AG20443 (cell line): ENCODE data around the gene PSME2.
A peak's percentile ranks its signal among the peaks of the same experiment; 100 is the strongest.

Experiments
- DNase-seq: peaks from one replicate; pipeline ENCODE4 v3.0.0; 2012; ENCODE audit warnings: low spot score, mixed read lengths

The PSME2 gene

GRCh38 chr14:24135834-24136683 lies 10.4 kb downstream of the PSME2 start, which contains the start of gene PSME1:
Gene PSME1 (plus strand): TSS chr14:24136194. CDS start chr14:24136263, 69 bp downstream.
- DNase-seq: peak; percentile 97

DNA sequence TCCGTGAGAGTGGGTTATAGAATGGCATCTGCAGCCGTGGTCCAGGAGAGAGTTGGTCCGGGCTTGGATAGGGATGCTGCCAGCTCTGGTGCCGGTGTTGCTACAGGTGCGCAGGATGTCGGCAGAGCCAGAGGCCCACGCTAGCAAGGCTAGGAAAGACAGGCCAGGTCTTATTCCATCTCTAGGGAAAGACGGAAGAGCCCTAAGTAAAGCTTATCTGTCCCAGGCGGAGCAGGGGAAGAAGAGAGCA lies 10.9 kb downstream of the PSME2 start:
- no peak for DNase-seq

DNA sequence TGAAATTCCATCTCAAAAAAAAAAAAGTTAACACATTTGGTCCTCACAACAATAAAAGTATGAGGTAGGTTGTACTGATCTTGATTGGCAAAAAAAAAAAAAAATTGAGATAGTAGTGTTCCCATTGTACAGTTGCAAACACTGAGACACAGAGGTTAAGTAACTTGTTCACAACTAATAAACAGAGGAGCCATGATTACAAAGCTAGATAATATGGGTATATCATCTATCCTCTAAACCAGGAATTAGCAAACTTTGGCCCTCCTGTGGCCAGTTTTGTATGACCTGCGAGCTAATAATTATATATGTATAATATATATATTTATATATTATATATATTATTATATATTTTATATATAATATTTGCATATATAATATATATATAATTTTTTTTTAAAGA lies 12.7 kb downstream of the PSME2 start:
- DNase-seq: no peak

- no peak for DNase-seq
Measured at GRCh38 chr14:24132976-24133375, 13.4 kb downstream of the PSME2 start.

DNA sequence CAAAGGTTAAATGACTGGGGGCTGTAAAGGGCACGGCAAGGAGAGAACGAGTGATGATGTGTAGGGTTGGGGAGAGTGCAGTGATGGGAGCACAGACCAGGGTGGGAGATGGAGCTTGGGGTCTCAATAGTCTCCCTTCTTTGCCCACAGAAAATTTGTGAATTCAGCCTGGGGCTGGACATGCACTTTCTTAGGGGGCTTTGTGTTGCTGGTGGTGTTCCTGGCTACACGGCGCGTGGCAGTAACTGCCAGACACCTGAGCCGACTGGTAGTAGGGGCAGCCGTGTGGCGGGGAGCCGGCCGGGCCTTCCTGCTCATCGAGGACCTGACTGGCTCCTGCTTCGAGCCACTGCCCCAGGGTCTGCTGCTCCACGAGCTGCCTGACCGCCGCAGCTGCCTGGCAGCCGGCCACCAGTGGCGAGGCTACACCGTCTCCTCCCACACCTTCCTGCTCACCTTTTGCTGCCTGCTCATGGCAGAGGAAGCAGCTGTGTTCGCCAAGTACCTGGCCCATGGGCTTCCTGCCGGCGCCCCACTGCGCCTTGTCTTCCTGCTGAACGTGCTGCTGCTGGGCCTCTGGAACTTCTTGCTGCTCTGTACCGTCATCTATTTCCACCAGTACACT lies 14.2 kb downstream of the PSME2 start:
- DNase-seq: no peak

DNA sequence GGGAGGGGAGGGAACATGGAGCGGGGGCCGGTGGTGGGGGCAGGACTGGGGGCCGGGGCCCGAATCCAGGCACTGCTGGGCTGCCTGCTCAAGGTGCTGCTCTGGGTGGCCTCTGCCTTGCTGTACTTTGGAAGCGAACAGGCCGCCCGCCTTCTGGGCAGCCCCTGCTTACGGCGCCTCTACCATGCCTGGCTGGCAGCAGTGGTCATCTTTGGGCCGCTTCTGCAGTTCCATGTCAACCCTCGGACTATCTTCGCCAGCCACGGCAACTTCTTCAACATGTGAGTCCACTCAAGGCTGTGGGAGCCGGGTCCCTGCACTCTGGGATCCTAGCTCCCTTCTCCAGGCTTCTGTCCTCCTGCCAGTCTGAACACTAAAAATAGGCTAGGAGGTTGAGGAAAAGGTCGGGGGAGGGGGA lies 14.9 kb downstream of the PSME2 start:
- DNase-seq: no peak

DNA sequence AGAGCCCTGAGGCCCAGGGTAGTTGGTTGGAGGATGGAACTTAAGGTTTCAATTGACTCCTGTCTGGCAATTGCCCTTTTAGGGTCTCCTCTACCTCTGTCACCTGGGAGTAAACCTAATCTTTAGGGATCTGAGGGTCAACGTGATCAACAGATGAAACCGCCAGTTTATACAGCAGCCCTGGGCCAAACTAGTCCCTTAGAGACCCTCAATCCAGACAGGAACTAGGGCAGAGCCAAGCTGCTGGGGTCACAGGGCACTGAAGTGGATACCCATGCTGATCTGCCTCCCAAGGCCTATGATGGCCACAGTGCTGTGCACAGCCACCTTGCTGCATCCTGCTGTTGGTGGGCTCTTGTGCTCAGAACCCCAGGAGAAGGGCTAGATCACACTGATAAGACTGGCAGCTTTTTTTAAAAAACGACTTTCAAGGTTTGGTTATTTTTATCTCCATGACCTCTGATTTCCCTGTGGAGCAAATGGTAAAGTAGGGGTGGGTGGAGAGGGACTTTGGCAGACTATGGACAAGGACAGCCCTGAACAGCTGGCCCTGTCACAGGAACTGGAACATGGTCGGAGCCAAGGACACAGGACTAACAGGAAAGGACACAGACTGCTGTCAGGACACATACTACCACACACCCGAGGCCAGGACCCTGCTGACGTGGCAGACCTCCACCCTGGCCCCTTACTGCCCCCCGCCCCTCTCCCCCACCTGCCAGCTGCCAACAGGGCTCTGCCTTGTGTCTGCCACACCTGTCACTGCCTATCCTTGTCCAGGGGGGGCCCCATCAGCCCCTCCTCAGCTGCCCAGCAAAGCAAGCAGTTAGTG lies 15.5 kb downstream of the PSME2 start:
- no peak for DNase-seq

DNA sequence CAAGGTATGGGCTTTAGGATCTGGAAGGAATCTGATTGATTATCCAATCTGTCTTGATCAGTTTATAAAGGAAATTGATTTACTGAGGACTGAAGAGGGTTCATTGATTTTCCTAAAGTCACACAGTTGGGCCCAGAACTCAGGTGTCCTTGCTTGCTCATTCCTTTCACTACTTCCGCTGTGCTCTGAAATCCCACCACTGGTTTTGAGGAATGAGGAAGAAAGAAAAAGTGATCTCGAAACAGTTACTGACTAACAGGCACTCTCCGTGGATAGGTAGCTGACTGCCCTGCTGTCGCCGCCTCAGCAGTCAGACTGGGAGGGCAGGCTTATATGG lies 16.1 kb downstream of the PSME2 start, which contains the start of gene FITM1:
Gene FITM1 (plus strand): TSS at position 280 of the 337 bp plus-strand sequence. CDS start 905 bp downstream, outside the sequence.
- DNase-seq: no peak

GRCh38 chr14:24129410-24129998 lies 16.9 kb downstream of the PSME2 start:
- DNase-seq: no peak

DNA sequence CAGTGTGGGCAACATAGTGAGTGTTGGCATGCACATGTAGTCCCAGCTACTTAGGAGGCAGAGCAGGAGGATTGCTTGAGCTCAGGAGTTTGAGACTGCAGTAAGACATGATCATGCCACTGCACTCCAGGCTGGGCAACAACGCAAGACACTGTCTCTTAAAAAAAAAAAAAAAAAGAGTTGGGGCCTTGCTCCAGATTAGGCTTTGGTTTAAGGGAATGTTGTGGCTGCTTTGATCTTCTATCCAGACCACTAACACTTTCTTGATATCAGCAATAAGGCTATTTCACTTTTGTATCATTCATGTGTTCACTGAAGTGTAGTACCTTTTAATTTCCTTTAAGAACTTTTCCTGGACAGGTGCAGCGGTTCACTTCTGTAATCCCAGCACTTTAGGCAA lies 18.7 kb downstream of the PSME2 start:
- no peak for DNase-seq

- DNase-seq: no peak
Measured at GRCh38 chr14:24126939-24127338, 19.5 kb downstream of the PSME2 start.

GRCh38 chr14:24123424-24124417 lies 22.7 kb downstream of the PSME2 start:
- DNase-seq: no peak

- no peak for DNase-seq
Measured at GRCh38 chr14:24122898-24123297, 23.5 kb downstream of the PSME2 start.

DNA sequence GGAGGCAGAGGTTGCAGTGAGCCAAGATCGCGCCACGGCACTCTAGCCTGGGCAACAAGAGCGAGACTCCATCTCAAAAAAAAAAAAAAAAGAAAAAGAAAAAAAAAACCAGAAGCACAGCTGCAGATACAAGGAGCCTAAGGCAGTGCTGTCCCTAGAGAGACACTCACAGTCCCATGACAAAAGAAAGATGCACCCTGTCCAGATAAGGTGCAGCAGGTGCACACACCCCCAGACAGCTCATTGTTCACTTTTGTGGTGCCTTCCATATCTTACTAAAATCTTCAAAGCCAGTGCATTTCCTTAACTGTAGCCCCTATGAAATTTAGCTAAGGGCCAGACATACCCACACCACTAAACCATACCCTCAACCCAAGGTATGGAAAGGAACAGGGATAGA lies 24.0 kb downstream of the PSME2 start:
- DNase-seq: no peak

- no peak for DNase-seq
Measured at GRCh38 chr14:24121210-24121609, 25.2 kb downstream of the PSME2 start.

- no peak for DNase-seq
Measured at GRCh38 chr14:24119691-24120090, 26.7 kb downstream of the PSME2 start.

- no peak for DNase-seq
Measured at GRCh38 chr14:24117179-24117578, 29.2 kb downstream of the PSME2 start.

- DNase-seq: no peak
Measured at GRCh38 chr14:24116128-24116814, 30.1 kb downstream of the PSME2 start.

DNA sequence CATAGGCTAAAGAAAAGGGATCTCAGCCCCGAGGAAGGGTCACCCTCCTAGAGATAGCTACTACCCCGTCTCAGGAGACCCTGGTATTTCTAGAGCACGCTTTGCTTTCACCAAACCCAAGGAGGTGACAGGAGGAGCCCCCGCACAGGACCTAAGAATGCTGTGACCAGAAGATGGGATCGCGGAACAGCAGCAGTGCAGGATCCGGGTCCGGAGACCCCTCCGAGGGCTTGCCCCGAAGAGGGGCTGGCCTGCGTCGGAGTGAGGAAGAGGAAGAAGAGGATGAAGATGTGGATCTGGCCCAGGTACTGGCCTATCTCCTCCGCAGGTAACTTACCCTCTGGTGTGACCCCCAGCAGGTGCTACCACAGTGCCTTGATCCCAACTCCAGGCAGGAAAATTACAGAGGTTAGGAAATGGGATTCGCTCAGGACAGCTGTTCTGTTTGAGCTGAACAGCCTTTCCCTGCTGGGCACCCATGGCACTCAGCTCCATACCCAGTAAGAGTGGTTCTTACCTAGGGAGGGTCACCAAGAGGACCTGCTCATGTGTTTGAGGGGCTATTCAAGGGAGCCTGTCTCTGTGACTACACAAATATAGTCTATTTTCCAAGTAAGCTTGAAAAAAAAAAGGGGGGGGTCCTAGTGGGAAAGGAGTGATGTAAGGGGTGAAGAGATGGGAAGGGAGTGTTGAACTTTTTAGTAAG lies 30.8 kb downstream of the PSME2 start:
- no peak for DNase-seq
